NCI-H82 (cell line): Measurements from ENCODE around the gene NFIA.
A peak's percentile ranks its signal among the peaks of the same experiment; 100 is the strongest.

ENCODE experiments used
- DNase-seq: peaks from one replicate; lab custom pipeline; 2025; lab: John Stamatoyannopoulos, UW

The NFIA gene

GRCh38 chr1:61082311-61083012, at the start of gene NFIA:
TSS of gene NFIA (plus strand) at chr1:61082561.
- DNase-seq: peak; percentile 63

GRCh38 chr1:61035880-61036279, 46.5 kb upstream of the NFIA start:
- DNase-seq: no peak

GRCh38 chr1:61042466-61043009, 39.8 kb upstream of the NFIA start:
- DNase-seq: no peak

GRCh38 chr1:61043010-61043820, 39.1 kb upstream of the NFIA start:
- peak; percentile 75 for DNase-seq

GRCh38 chr1:61046434-61046833, 35.9 kb upstream of the NFIA start:
- DNase-seq: no peak

- DNase-seq: no peak
Measured at GRCh38 chr1:61047061-61047460, 35.3 kb upstream of the NFIA start.

GRCh38 chr1:61049850-61050540, 32.4 kb upstream of the NFIA start:
- peak; percentile 89 for DNase-seq

- peak; percentile 67 for DNase-seq
Measured at GRCh38 chr1:61050541-61051442, 31.6 kb upstream of the NFIA start.

GRCh38 chr1:61051443-61051718, 31.0 kb upstream of the NFIA start:
- DNase-seq: no peak

GRCh38 chr1:61051719-61052394, 30.5 kb upstream of the NFIA start:
- DNase-seq: no peak

GRCh38 chr1:61052395-61053225, 29.8 kb upstream of the NFIA start:
- DNase-seq: no peak

GRCh38 chr1:61053226-61053711, 29.1 kb upstream of the NFIA start:
- DNase-seq: no peak

GRCh38 chr1:61053712-61054600, 28.4 kb upstream of the NFIA start:
- DNase-seq: no peak

GRCh38 chr1:61054601-61054993, 27.8 kb upstream of the NFIA start:
- no peak for DNase-seq

- no peak for DNase-seq
Measured at GRCh38 chr1:61055110-61055614, 27.2 kb upstream of the NFIA start.

GRCh38 chr1:61056196-61056572, 26.2 kb upstream of the NFIA start:
- DNase-seq: no peak

GRCh38 chr1:61056573-61057439, 25.6 kb upstream of the NFIA start:
- DNase-seq: peak; percentile 77
